Progenitor cell of endocrine pancreas (in vitro differentiated cells): Measurements from ENCODE around the gene DRAP1. TPM values are rescaled to one million over a fixed set of nuclear protein-coding genes. Genes with fewer than 3 reads are reported as not detected.

Experiments used
- DNase-seq: peaks from one replicate; pipeline ENCODE4 v3.0.0; 2021; ENCODE audit warnings: low spot score; ENCODE audit not compliant: unreplicated experiment
- H3K27ac Mint-ChIP-seq: 2 replicates; pipeline ENCODE4 v1.8.0; 2021; ENCODE audit warnings: mild to moderate bottlenecking, moderate library complexity, mixed read lengths
- H3K27me3 Mint-ChIP-seq: 2 replicates; pipeline ENCODE4 v1.8.0; 2021; ENCODE audit warnings: mixed read lengths
- H3K36me3 Mint-ChIP-seq: 2 replicates; pipeline ENCODE4 v1.8.0; 2022; ENCODE audit warnings: mixed read lengths; ENCODE audit not compliant: insufficient read depth
- H3K4me1 Mint-ChIP-seq: 2 replicates; pipeline ENCODE4 v1.8.0; 2021; ENCODE audit warnings: low read depth, mixed read lengths
- H3K4me3 Mint-ChIP-seq: 2 replicates; pipeline ENCODE4 v1.8.0; 2021; ENCODE audit warnings: low read depth, mild to moderate bottlenecking, moderate library complexity, mixed read lengths
- H3K9me3 Mint-ChIP-seq: 2 replicates; pipeline ENCODE4 v1.8.0; 2021; ENCODE audit warnings: low read depth, mixed read lengths
- total RNA-seq: library from RNA; stranded (reverse); gene quantifications from 2 replicates; pipeline ENCODE4 v1.2.1, GENCODE V29; 2021
- TF ChIP-seq, protein P1 (sequence below): fragments of 200-600 bp; sonication (generic); IDR thresholded peaks from one replicate; pipeline ENCODE4 v1.5.0; 2021; ENCODE audit warnings: antibody characterized with exemption, mild to moderate bottlenecking; ENCODE audit not compliant: unreplicated experiment

DRAP1 gene
- total RNA-seq, 1 donor from 2014 or later: 65.8 TPM

DNA sequence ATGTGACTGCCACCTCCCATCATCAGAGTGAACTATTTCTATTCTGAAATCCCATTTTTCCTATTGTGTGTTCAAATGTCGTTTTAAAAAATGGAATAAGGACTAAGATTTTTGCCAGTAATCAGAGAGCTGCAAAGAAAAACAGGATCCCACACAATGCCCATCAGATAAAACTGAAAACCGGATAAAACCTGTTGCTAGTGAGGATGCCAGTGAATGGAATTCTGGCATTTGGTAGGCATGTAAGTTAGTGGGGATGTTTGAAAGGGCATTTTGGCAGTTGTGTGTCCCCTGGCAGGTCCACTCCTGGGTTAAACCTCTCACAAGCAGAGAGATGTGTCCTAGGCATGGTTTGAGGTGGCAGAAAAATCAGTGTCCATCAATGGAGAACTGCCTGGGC lies 6.2 kb downstream of the DRAP1 start:
- H3K9me3 Mint-ChIP-seq: no peaks in the 10 kb centered on the region
- TF ChIP-seq, protein P1, sequence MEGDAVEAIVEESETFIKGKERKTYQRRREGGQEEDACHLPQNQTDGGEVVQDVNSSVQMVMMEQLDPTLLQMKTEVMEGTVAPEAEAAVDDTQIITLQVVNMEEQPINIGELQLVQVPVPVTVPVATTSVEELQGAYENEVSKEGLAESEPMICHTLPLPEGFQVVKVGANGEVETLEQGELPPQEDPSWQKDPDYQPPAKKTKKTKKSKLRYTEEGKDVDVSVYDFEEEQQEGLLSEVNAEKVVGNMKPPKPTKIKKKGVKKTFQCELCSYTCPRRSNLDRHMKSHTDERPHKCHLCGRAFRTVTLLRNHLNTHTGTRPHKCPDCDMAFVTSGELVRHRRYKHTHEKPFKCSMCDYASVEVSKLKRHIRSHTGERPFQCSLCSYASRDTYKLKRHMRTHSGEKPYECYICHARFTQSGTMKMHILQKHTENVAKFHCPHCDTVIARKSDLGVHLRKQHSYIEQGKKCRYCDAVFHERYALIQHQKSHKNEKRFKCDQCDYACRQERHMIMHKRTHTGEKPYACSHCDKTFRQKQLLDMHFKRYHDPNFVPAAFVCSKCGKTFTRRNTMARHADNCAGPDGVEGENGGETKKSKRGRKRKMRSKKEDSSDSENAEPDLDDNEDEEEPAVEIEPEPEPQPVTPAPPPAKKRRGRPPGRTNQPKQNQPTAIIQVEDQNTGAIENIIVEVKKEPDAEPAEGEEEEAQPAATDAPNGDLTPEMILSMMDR: no peak
- H3K36me3 Mint-ChIP-seq: peaks cover 5% of the 10 kb centered on the region
- H3K27me3 Mint-ChIP-seq: no peaks in the 10 kb centered on the region
- H3K27ac Mint-ChIP-seq: no peak overlapping the region
- no peak for DNase-seq
- H3K4me3 Mint-ChIP-seq: no peak overlapping the region
- H3K4me1 Mint-ChIP-seq: no peaks in the 10 kb centered on the region

DNA sequence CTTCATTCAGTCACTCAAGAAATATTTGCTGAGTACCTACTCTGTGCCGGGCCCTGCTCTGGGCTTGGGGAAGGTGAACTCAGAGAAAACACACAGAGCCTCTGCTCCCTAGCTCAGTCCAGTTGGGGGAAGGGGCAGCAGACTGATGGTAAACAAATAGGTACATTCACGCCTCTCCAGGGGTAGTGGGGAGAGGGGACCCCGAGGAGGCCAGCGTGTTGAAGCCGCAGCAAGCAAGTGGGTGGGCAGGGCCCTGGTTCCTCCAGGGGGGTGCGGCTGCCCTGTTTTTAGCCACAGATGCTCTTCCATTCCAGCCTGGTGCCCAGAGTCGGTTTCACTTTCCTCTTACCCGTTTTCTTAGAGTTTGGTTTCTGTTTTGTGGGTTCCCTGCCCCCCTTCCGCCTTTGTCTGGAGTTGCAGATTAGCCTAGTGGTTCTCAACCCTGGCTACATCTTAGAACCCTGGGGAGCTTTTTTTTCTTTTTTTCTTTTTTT lies 8.7 kb downstream of the DRAP1 start:
- Mint-ChIP-seq H3K27ac (no peak overlapping the region), H3K27me3 (no peaks in the 10 kb centered on the region), H3K9me3 (no peaks in the 10 kb centered on the region), H3K36me3 (peaks cover 2% of the 10 kb centered on the region), H3K4me3 (no peak overlapping the region), H3K4me1 (no peaks in the 10 kb centered on the region)
- DNase-seq: no peak
- TF ChIP-seq, protein P1: no peak

DNA sequence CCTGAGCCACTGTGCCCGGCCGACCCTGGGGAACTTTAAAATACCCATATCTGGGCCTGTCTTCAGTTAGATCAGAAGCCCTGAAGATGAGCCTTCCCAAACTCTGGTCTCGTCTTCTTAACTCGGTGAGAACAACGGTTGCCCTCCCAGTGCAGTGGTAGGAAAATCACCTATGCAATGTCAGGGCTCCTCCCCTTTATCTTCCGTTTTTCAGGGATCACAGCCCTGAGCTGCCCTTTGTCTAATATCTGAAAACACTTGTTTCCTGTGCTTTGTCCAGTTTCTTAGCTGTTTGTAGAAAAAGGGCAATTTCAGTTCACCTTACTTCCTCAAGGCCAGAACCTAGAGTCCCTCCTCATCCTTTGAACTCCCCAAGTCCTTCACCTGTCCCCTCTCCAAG lies 9.4 kb downstream of the DRAP1 start:
- Mint-ChIP-seq H3K27me3 (no peaks in the 10 kb centered on the region), H3K4me3 (no peak overlapping the region), H3K36me3 (no peaks in the 10 kb centered on the region), H3K27ac (no peak overlapping the region), H3K9me3 (no peaks in the 10 kb centered on the region), H3K4me1 (no peaks in the 10 kb centered on the region)
- no peak for DNase-seq
- TF ChIP-seq, protein P1: no peak

DNA sequence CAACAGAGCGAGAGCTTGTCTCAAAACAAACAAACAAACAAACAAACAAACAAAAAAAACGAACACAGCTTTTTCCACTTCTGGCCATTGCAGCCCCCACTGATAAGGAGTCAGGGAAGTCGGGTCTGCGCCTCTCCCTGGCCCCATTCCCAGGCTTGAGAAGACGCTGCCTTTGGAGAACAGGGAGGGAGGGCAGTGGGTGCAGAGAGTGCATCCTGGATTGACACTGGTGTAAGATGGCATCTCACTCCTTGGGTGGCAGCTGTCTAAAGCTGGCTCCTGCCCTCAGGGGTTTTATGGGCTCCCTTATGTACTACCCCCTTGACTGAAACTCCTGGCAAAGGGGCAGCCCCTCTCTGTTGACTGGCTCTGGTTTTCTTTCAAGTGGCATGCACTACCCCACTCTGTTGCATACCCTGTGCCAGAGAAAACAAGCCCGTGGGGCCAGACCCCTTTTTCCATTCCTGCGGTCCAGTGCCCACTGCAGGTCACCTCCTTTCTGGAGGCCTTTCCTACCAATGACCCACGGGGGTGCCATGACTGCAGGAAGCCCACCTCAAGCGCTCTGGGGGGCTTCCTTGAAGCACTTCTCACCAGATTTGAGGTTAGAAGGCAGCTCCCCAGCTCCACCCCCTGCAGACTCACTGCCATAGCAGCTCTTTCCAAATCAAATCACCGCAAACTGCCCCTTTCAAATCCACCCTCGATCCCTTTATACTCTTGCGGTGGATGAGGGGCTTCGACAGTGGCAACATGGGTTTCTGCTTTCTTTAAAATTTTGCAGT lies 12.7 kb downstream of the DRAP1 start:
- no peak overlapping the region for H3K27ac Mint-ChIP-seq
- TF ChIP-seq, protein P1: no peak
- H3K36me3 Mint-ChIP-seq: no peaks in the 10 kb centered on the region
- no peaks in the 10 kb centered on the region for H3K27me3 Mint-ChIP-seq
- H3K9me3 Mint-ChIP-seq: no peaks in the 10 kb centered on the region
- H3K4me1 Mint-ChIP-seq: no peaks in the 10 kb centered on the region
- no peak overlapping the region for H3K4me3 Mint-ChIP-seq
- DNase-seq: no peak

DNA sequence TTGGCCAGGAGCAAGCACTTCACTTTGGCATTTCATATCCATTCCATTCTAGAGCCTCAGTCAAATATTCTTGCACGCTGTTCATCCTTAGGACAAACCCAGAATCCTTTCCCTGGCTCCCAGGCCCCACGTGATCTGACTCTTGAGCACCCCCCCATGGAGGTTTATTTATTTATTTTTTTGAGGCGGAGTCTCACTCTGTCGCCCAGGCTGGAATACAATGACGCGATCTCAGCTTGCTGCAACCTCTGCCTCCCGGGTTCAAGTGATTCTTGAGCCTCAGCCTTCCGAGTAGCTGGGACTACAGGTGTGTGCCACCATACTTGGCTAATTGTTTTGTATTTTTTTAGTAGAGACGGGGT lies 13.3 kb downstream of the DRAP1 start:
- H3K4me1 Mint-ChIP-seq: no peaks in the 10 kb centered on the region
- H3K27ac Mint-ChIP-seq: no peak overlapping the region
- no peak for DNase-seq

More for the DNA sequence above, 13.3 kb downstream of the DRAP1 start:
- Mint-ChIP-seq H3K36me3 (no peaks in the 10 kb centered on the region), H3K27me3 (peaks cover 4% of the 10 kb centered on the region), H3K4me3 (no peak overlapping the region), H3K9me3 (no peaks in the 10 kb centered on the region)
- TF ChIP-seq, protein P1: no peak
